Measurements from ENCODE around the gene KCNQ2.

Gene KCNQ2

DNA sequence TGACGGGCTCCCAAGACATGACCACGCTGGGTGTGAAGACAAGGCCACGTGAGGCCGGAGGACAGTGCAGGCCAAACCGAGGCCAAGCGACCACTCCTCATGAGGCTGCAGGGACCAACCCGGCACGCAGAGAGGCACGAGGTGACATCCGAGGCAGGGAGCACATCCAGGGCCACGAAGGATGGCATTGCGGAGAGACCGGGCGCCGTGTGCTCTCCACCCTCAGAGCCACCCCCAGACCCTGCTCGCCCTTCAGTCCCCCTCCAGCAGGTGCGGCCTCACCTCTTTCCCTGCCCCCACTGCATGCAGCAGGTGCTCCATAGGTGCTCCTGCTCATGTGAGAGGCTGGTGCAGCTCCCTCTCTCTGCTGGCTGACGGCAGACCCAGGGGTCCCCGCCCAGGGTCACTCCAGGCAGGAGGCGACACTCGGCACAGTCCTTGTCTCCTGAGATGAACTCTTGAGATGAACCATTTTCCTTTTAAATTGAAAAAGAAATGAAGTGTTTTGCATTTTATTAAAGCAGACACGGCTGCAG is 77.5 kb downstream of the KCNQ2 start:
- Histone ChIP-seq H3F3A (ENCODE audit: control insufficient read depth, insufficient read depth) (no peaks in the 10 kb centered on the region), H3K36me3 (ENCODE audit: control insufficient read depth, low read length) (no peaks in the 10 kb centered on the region), H3K27me3 (ENCODE audit: control insufficient read depth, low read length) (no peaks in the 10 kb centered on the region), H3K4me2 (ENCODE audit: low read length) (no peak overlapping the region), H3K27ac (ENCODE audit: low read depth, low read length) (no peak overlapping the region), H4K20me1 (ENCODE audit: control insufficient read depth, insufficient read depth, low read depth, low read length) (no peaks in the 10 kb centered on the region), H3K4me1 (ENCODE audit: control insufficient read depth, low read length) (no peaks in the 10 kb centered on the region), H3K79me2 (ENCODE audit: control insufficient read depth, low read length) (no peaks in the 10 kb centered on the region), H3K9me2 (replicated peaks; ENCODE audit: control insufficient read depth, low read length) (no peaks in the 10 kb centered on the region), H3K9me3 (ENCODE audit: control insufficient read depth, insufficient read depth, low read length) (no peaks in the 10 kb centered on the region), H3K4me3 (ENCODE audit: low read length) (no peak overlapping the region)
- TF ChIP-seq, protein P1, sequence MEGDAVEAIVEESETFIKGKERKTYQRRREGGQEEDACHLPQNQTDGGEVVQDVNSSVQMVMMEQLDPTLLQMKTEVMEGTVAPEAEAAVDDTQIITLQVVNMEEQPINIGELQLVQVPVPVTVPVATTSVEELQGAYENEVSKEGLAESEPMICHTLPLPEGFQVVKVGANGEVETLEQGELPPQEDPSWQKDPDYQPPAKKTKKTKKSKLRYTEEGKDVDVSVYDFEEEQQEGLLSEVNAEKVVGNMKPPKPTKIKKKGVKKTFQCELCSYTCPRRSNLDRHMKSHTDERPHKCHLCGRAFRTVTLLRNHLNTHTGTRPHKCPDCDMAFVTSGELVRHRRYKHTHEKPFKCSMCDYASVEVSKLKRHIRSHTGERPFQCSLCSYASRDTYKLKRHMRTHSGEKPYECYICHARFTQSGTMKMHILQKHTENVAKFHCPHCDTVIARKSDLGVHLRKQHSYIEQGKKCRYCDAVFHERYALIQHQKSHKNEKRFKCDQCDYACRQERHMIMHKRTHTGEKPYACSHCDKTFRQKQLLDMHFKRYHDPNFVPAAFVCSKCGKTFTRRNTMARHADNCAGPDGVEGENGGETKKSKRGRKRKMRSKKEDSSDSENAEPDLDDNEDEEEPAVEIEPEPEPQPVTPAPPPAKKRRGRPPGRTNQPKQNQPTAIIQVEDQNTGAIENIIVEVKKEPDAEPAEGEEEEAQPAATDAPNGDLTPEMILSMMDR (IDR thresholded peaks at IDR 0.05; ENCODE audit: low read depth, low read length, poor library complexity, severe bottlenecking), result no peak
- TF ChIP-seq EZH2phosphoT487 (IDR thresholded peaks at IDR 0.05; ENCODE audit: borderline replicate concordance, low read length), result no peak

DNA sequence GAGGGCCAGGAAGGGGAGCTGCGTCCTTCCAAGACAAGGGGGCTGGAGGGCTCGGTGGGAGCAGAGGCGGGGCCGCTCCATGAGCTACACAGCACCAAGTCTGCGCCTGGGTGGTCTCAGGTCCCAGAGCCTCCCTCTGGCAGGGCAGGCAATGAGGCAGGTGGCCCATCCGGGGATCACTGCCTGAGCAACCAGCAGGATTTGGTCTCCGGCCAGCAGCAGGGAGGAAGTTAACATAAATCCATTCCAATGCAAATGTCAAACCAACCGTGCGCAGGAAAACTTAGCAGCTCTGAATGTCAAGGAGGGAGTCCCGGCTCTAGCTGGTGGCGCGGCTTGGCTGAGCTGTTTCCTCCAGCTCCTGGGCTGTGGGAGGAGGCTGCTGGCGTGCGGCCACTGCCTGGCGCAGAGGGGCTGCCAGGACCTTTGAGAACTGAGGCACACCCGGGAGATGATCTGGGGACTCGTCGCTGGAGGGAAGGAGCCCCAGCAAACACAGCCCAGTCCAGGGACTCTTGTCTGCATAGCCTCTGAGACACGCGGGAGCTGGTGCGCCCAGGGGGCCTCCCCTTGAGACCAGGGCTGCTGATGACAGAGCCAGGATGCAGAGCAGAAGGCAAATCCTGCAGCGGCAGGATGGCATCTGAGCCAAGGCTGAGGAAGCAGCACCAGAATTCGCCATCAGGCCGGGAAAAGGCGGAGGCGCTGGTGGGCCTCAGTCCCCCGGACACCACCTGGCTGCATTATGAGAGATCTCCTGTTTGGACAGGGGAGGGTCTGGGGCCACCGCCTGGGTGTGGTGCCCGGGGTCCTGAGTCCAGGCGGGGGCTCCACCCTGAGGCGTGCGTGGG is 78.2 kb downstream of the KCNQ2 start:
- no peaks in the 10 kb centered on the region for H3K4me1 ChIP-seq (ENCODE audit: control insufficient read depth, low read length)
- H4K20me1 ChIP-seq (ENCODE audit: control insufficient read depth, insufficient read depth, low read depth, low read length), result no peaks in the 10 kb centered on the region
- H3K27me3 ChIP-seq (ENCODE audit: control insufficient read depth, low read length), result no peaks in the 10 kb centered on the region
- TF ChIP-seq EZH2phosphoT487 (IDR thresholded peaks at IDR 0.05; ENCODE audit: borderline replicate concordance, low read length), result no peak
- H3K9me3 ChIP-seq (ENCODE audit: control insufficient read depth, insufficient read depth, low read length), result no peaks in the 10 kb centered on the region
- no peaks in the 10 kb centered on the region for H3F3A ChIP-seq (ENCODE audit: control insufficient read depth, insufficient read depth)
- H3K4me2 ChIP-seq (ENCODE audit: low read length), result no peak overlapping the region
- H3K36me3 ChIP-seq (ENCODE audit: control insufficient read depth, low read length), result no peaks in the 10 kb centered on the region
- no peaks in the 10 kb centered on the region for H3K9me2 ChIP-seq (replicated peaks; ENCODE audit: control insufficient read depth, low read length)
- no peak overlapping the region for H3K27ac ChIP-seq (ENCODE audit: low read depth, low read length)
- no peak overlapping the region for H3K4me3 ChIP-seq (ENCODE audit: low read length)
- no peaks in the 10 kb centered on the region for H3K79me2 ChIP-seq (ENCODE audit: control insufficient read depth, low read length)

- TF ChIP-seq EZH2phosphoT487 (IDR thresholded peaks at IDR 0.05; ENCODE audit: borderline replicate concordance, low read length), result no peak
- TF ChIP-seq, protein P1 (IDR thresholded peaks at IDR 0.05; ENCODE audit: low read depth, low read length, poor library complexity, severe bottlenecking), result no peak
- no peaks in the 10 kb centered on the region for H3K9me3 ChIP-seq (ENCODE audit: control insufficient read depth, insufficient read depth, low read length)
- no peaks in the 10 kb centered on the region for H3F3A ChIP-seq (ENCODE audit: control insufficient read depth, insufficient read depth)
- no peaks in the 10 kb centered on the region for H3K9me2 ChIP-seq (replicated peaks; ENCODE audit: control insufficient read depth, low read length)
- no peak overlapping the region for H3K4me2 ChIP-seq (ENCODE audit: low read length)
- no peaks in the 10 kb centered on the region for H4K20me1 ChIP-seq (ENCODE audit: control insufficient read depth, insufficient read depth, low read depth, low read length)
- no peaks in the 10 kb centered on the region for H3K79me2 ChIP-seq (ENCODE audit: control insufficient read depth, low read length)
- H3K36me3 ChIP-seq (ENCODE audit: control insufficient read depth, low read length), result no peaks in the 10 kb centered on the region
- H3K27me3 ChIP-seq (ENCODE audit: control insufficient read depth, low read length), result no peaks in the 10 kb centered on the region
- no peak overlapping the region for H3K4me3 ChIP-seq (ENCODE audit: low read length)
- H3K27ac ChIP-seq (ENCODE audit: low read depth, low read length), result no peak overlapping the region
- no peaks in the 10 kb centered on the region for H3K4me1 ChIP-seq (ENCODE audit: control insufficient read depth, low read length)
Observed at GRCh38 chr20:63393566-63393965, 78.9 kb downstream of the KCNQ2 start.
